ENCODE measurements around the gene MRPL24. TPM values are rescaled to one million over a fixed set of nuclear protein-coding genes. Genes with fewer than 3 reads are reported as not detected.

MRPL24 gene
- total RNA-seq, 4 donors from 2014 or later, result 54.9 to 121 (median 102) TPM

DNA sequence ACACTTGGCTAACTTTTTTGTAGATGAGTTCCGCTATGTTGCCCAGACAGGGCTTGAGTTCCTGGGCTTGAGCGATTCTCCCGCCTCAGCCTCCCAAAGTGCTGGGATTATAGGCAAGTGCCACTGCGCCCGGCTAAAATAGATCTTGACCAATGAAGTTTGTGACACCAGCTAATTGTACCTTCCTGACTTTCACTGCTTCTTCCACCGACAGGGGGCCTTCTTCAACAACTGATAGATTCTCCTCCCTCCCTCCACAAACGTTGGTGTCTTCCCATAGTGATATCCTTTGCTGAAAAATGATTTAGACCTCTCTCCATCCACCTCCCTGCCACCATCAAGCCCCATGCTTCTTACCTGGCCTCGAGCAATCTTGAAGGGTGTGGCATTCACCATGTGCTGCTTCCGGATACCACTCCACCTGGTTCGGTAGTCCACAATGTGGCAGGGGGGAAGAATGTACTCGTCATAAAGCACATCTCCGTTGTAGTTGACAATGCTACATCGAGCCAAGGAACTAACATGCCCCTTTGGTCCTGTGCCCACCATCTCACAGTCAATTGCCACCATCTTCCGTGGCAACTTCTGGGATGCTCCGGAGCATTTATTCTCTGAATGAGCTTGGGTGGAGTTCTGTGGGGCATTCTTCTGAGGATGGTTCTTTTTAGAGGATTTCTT, 14.2 kb downstream of the MRPL24 start:
- no peak for TF ChIP-seq POLR2A (IDR thresholded peaks at IDR 0.05)
- peak in 2 of 5 experiments; percentile 10 to 38 for TF ChIP-seq CTCF (IDR thresholded peaks at IDR 0.05 in 4 of 5, conservative IDR thresholded peaks at IDR 0.05 in 1 of 5)
- no peaks in the 10 kb centered on the region for H3K9me3 ChIP-seq
- peaks cover 35 to 37% of the 10 kb centered on the region in 2 donors for H3K4me1 ChIP-seq
- H3K27ac ChIP-seq, result peak overlapping the region in 2 of 4 donors; percentile 66 to 94
- no peaks in the 10 kb centered on the region for H3K27me3 ChIP-seq
- in situ Hi-C loops (cut with MboI; ENCODE audit: low sequenced_read_pairs in 4 of 4) (loop anchor here in 1 of 4 donors (5.0 to 25.0 kb wide), 2 partner anchors 39 to 664 kb away; partner anchors contain the start of genes LAMTOR2, RAB25 and UBQLN4), intact Hi-C loops (cut with DNase I; ENCODE audit: low total_unique reads) (loop anchor here (10.0 kb wide), 1 partner anchor 672 kb away; the partner anchor contains the start of genes LAMTOR2 and UBQLN4)
- DNase-seq (no peak), ATAC-seq (no peak)
- peak overlapping the region; percentile 68 to 94 (median 84) for H3K4me3 ChIP-seq
- H3K36me3 ChIP-seq, result peaks cover 0 to 28% of the 10 kb centered on the region in 2 donors

DNA sequence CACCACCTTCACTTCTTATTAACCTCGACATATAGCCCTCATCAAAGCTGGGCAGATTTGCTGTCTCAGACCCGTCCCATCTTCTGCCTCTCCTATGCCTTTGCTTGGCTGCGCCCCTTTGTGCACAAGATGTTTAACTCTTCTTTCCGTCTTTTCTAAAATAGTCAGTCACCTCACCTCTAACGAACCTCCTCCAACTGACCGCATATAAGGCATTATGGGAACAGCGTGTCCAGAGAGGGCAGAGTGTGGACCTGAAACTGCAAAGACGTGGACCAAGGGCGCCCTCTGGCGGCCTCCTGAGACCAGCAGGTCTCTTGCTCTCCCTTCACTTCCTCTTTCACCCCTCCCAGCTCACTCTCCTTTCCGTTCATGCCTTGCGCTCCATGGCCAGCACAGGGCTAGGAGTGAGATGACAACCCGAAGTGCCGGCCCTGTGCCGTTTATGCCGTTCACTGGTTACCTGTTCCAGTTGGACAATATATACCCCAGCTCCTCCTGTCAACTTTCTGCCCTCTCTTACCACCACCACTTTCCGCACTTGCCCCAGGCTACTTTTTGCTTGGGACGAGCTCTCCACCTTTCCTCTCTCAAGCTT, 15.1 kb downstream of the MRPL24 start:
- peak overlapping the region; percentile 37 to 94 (median 62) for H3K4me3 ChIP-seq
- TF ChIP-seq POLR2A (IDR thresholded peaks at IDR 0.05) (no peak), CTCF (IDR thresholded peaks at IDR 0.05 in 4 of 5, conservative IDR thresholded peaks at IDR 0.05 in 1 of 5) (peak; percentile 86 to 95 (median 94))
- no peaks in the 10 kb centered on the region for H3K9me3 ChIP-seq
- H3K4me1 ChIP-seq, result peaks cover 35 to 37% of the 10 kb centered on the region in 2 donors
- peak; percentile 57 to 70 for ATAC-seq
- peaks cover 3 to 37% of the 10 kb centered on the region in 2 donors for H3K36me3 ChIP-seq
- in situ Hi-C loops (cut with MboI; ENCODE audit: low sequenced_read_pairs in 4 of 4) (loop anchor here in 1 of 4 donors (5.0 to 25.0 kb wide), 2 partner anchors 38 to 663 kb away; partner anchors contain the start of genes LAMTOR2, RAB25 and UBQLN4), intact Hi-C loops (cut with DNase I; ENCODE audit: low total_unique reads) (loop anchor here (1.0 to 10.0 kb wide), 3 partner anchors 36 to 671 kb away; partner anchors contain the start of genes LAMTOR2 and UBQLN4)
- H3K27me3 ChIP-seq, result no peaks in the 10 kb centered on the region
- DNase-seq, result peak; percentile 64 to 87
- peak overlapping the region; percentile 27 to 94 (median 53) for H3K27ac ChIP-seq

DNA sequence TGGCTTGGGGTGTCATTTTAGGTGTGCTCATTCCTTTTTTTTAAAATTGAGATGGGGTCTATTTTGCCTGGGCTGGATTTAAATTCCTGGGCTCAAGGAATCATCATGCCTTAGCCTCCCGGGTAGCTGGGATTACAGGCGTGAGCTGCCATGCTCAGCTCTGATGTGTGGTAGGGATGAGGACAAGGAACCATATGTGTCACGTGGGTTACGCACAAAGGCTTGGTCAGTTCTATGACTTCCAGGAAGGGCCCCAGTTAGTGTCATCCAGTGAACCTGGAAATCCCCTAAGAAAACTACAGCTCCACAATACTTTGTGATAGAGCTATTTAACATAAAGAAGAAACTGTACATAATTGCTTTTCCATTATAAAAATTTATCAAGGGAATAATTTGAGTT, 19.4 kb downstream of the MRPL24 start:
- peaks cover 3 to 39% of the 10 kb centered on the region in 2 donors for H3K36me3 ChIP-seq
- in situ Hi-C loops (cut with MboI; ENCODE audit: low sequenced_read_pairs in 4 of 4), result loop anchor here in 1 of 4 donors (25.0 kb wide), 1 partner anchor 141 kb away; the partner anchor contains the start of genes INSRR and NTRK1
- no peak for ATAC-seq

GRCh38 chr1:156721131-156721530, 19.8 kb downstream of the MRPL24 start:
- Histone ChIP-seq H3K9me3 (no peaks in the 10 kb centered on the region), H3K27ac (no peak overlapping the region), H3K4me1 (peaks cover 14 to 17% of the 10 kb centered on the region in 2 donors), H3K27me3 (no peaks in the 10 kb centered on the region), H3K36me3 (peaks cover 3 to 39% of the 10 kb centered on the region in 2 donors), H3K4me3 (no peak overlapping the region)
- intact Hi-C loops (cut with DNase I; ENCODE audit: low total_unique reads), result loop anchor here (10.0 kb wide), 1 partner anchor 666 kb away; the partner anchor contains the start of genes LAMTOR2 and UBQLN4
- DNase-seq, result no peak
- in situ Hi-C loops (cut with MboI; ENCODE audit: low sequenced_read_pairs in 4 of 4), result loop anchor here in 1 of 4 donors (25.0 kb wide), 1 partner anchor 141 kb away; the partner anchor contains the start of genes INSRR and NTRK1
- no peak for ATAC-seq
- TF ChIP-seq POLR2A (IDR thresholded peaks at IDR 0.05), result no peak
- no peak for TF ChIP-seq CTCF (IDR thresholded peaks at IDR 0.05 in 4 of 5, conservative IDR thresholded peaks at IDR 0.05 in 1 of 5)

More for the DNA sequence above, 19.4 kb downstream of the MRPL24 start:
- H3K4me1 ChIP-seq, result peaks cover 18 to 21% of the 10 kb centered on the region in 2 donors
- H3K9me3 ChIP-seq, result no peaks in the 10 kb centered on the region
- DNase-seq, result no peak
- no peaks in the 10 kb centered on the region for H3K27me3 ChIP-seq
- TF ChIP-seq POLR2A (IDR thresholded peaks at IDR 0.05) (no peak), CTCF (IDR thresholded peaks at IDR 0.05 in 4 of 5, conservative IDR thresholded peaks at IDR 0.05 in 1 of 5) (no peak)
- no peak overlapping the region for H3K4me3 ChIP-seq
- no peak overlapping the region for H3K27ac ChIP-seq
- intact Hi-C loops (cut with DNase I; ENCODE audit: low total_unique reads), result loop anchor here (10.0 kb wide), 1 partner anchor 667 kb away; the partner anchor contains the start of genes LAMTOR2 and UBQLN4

Measured in gastrocnemius medialis (tissue), 4 donors.